SW 1271 (cell line): ENCODE measurements around the gene TMEM53.
"Not testable (repeated sequence)": the region's sequence is repeated elsewhere in the genome, so short reads cannot be mapped to it uniquely, and the experiment has no call there.

Experiments
- DNase-seq, 2 experiments: peaks; one replicate each; lab custom pipeline; 2025; lab: John Stamatoyannopoulos, UW

Gene TMEM53

DNA sequence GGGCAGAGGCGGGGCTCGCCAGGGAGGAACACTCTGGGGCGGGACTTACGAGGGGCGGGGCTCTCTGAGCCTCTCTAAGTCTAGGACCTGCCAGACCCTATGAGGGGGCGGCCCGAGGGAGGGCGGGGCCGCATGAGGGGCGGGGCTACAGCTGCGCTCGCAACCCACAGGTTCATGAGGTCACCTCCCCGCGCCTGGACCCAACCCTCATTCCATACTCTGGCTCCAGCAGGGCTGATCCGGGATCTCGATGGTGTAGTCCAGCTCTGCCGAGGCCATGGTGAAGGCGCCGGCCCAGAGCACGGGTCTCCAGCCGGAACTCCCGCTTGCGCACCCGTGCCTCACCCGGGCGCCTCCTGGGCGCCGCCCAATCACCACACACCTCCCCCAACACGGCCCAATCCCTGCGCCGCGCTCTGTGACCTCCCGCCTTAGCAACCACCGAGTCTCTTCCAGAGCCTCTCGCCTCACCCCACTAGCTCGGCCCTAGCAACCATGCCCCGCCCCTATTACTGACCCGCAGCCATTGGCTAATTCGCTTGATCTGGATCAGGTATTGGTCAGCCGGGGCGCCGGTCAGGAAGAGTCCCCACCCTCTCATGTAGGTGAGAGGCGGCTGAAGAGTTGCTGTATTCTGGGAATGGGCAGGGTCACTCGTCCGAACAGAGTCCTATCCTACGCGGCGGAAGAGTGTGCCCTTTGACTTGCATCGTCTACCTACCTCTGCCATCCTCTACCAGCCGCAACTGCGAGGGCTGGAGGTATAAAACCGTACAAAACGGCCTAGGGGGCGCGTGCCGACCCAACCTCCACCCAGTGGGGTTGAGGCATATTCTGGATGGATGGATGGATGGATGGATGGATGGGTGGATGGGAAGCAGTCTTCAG, at the start of gene TMEM53, which contains the start of gene ARMH1:
Gene TMEM53, minus strand, starts transcription at position 369 of the 888 bp plus-strand sequence. Its CDS starts 90 bp downstream, at position 279.
Gene ARMH1, plus strand, starts transcription at position 602 of the 888 bp plus-strand sequence. CDS start 14,984 bp downstream, outside the sequence.
- peak; percentile 95 to 97 for DNase-seq

DNA sequence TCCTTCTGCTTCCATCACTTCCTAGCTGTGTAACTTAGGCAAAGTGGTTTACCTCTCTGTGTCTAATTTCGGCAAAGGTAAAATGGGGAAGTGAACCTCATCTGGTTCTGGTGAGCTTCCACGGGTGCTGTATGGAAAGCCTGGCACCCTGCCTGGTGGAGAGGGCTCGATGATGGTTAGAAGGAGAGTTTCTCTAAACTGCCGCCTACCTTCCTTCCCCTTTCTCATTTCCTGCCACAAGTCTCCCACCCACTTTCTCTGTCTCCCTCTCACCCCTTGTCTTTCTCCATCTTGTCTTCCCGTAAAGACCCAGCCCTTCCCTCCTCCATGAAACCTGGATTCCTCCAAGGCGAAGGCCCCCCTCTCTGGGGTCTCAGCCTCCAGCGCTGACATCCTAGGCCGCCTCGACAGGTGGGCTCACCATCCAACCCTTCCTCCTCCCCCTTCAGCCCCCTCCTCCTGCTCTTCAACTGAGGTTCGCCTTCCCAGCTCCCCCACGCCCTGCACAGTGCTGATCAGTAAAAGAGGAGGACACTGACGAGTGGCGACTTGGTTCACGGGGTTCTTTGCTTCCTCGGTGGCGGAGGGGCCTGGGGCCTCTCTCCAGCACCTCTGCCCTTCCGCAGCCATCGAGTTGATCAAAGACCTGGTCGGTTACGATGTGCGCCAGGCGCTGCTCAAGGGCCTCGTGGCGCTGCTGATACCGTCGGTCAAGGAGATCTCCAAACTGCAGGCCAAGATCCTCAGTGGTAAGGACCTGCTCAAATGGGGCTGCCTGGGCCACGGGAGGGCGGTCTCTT, 49.4 kb upstream of the TMEM53 start:
- no peak for DNase-seq

DNA sequence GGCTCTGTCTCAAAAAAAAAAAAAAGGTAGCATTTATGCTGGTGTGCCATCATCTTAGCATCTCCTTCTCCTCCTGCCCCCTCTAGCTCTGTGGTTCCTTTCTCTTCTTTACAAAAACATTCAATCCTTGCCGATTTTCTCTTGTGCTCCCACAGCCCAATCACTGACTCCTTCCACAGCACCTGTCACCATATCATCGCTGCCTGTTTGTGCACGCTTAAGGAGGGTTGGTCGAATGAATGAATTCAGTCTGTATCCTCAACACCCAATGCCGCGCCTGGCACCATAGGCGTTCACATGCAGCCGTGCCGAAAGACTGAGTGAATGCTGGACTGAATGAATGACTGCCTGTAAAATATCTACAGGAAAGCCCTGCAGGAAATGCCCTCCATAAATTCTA, 48.8 kb upstream of the TMEM53 start:
- no peak for DNase-seq

DNA sequence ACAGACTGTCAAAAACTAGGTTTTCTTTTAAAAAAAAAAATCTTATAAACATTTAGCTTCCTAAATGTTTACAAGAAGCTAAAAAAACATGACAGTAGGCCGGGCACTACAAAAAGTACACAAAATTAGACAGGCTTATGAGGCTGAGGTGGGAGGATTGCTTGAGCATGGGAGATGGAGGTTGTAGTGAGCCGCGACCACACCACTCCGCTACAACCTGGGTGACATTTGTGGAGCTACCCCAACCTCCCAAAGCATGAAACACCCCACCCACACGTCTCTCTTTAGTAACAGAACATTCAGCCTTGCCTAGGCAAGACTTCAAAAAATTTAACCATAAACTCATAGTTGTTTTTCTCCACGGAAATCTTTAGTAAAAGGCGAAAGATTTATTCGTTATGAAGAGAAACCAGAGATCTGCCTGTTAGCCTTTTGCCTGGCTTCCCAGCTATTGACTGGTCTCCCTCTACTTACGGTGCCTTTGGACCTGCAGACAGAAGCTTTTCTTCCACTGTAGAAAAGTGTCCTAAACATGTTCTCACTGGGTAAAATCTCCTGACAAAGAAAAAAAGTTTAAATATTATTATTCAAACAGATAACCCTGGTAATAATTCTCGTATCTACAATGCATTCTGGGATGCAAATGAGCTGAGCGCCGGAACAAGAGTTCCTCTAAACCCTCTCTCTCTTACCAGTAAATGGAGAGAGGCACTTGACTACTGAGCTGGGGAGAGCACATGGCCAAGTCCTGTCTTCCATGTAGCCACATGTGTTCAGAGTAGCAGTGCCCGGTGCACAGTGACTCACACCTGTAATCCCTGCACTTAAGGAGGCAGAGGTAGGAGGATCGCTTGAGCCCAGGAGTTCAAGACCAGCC, 47.4 kb upstream of the TMEM53 start:
- no peak for DNase-seq

DNA sequence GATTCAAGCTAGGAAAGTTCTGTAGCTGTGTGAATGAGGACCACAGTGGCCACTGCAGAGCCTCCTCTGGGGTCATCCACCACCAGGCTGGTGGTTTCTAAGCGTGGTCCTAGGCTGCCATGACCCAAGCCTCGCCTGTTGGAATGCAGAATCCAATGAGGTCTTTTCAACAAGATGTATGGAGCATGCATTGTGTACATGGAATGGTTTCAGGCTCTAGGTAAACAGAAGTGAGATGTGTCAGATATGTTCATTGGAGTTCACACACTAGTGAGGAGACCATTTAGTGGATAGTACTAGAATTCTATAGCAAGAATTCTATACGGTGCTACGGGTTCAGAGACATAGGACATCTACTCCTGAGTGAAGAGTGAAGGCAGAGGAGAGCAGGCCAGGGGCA, 46.0 kb upstream of the TMEM53 start:
- no peak for DNase-seq

DNA sequence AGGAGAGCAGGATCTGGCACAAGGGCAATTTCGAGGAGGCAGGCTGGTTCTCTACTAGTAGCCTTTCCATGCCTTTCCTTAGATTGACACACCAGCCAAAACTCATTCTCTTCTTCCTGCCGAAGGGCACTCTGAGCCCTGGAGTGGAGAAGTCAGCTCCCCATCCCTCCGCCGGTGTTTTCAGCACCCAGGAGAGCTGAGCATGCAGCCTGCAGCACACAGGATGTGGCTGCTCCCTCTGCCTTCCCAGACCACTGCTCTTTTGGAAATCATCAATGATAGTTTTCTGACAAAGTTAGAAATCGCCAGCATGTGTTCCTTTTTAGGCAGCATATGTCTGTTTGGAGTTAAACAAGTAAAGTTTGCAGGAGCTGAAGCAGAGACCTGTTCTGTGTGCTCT, 45.0 kb upstream of the TMEM53 start:
- no peak for DNase-seq

DNA sequence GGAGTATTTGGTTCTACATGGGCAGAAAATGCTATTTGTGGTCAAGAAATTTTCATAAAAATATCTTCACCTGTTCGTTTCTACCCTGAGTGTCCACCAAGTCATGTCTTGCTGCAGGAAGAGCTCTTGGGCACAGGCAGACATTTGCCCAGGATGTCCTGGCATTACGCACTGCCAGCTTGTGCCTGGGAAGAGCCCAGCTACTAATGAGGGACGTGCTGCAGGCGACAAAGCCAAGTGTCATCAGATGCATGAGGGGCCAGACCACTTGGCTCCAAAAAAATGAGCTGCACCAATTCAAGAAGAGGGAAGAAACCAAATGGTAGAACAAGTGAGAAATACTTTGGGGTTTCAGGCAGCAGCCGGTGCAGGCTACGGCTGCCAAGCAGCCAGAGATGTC, 43.8 kb upstream of the TMEM53 start:
- no peak for DNase-seq

DNA sequence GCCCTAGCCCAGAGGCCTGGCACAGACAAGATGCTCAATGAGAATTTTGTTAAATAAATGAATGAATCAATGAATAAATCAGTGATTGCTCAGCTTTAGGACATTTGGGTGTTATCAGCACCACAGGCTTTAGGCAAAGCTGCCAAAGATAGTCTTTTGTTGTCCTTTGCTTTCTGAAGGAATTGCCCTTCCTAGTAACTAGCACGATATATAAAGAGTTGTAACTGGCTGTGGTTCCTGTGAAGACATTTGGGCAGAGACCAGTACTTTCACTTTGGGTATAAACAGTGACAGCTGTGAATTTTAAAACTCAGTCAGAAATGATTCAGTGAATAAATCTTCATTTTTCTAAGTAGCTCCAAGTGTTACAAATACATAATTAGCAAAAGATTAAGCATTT, 43.4 kb upstream of the TMEM53 start:
- DNase-seq: no peak

DNA sequence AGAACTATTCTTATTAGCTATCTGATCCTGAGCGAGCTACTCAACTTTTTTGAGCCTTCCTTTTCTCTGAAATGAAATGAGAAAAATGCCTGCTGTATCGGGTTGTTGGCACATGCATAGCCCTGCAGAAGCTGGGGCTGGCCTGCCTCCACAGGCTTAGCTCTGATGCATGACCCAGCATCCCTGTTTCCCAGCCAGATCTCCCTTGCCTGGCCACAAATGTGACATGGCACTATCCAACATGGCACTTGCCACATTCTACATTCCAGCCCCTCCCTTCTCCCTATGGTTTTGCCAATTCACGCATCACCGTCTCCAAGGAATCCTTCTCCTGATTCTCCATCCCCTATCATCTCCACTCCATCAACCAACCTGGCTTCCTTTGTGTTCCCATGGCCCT, 42.9 kb upstream of the TMEM53 start:
- no peak for DNase-seq

DNA sequence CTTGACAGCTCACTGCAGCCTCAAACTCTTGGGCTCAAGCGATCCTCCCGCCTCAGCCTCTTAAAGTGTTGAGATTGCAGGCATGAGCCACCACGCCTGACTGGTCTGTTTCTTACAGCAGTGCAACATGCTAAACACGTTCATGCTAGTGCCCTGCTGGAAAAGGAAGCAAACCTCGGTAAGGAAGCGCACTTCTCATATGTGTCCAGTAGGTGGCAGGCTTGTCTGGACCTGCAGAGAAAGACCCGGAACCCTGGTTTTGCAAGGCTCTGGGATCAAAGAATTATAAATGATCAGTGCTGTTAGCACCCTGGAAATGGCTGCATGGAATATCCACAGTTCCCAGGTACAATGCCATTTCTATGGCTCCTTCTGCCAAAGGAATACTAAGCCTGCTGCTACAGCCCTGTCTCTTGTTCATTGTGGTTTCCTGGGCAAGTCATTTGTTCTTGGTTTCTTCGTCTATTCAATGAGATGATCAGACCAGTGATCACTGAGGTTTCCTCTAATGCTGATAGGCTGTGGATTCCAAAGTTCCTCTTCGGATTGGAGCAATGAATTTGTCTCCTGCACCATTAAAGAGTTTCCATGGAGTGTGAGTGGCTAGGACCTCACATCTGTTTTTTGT, 40.8 kb upstream of the TMEM53 start:
- DNase-seq: peak in 1 of 2 experiments; percentile 56

DNA sequence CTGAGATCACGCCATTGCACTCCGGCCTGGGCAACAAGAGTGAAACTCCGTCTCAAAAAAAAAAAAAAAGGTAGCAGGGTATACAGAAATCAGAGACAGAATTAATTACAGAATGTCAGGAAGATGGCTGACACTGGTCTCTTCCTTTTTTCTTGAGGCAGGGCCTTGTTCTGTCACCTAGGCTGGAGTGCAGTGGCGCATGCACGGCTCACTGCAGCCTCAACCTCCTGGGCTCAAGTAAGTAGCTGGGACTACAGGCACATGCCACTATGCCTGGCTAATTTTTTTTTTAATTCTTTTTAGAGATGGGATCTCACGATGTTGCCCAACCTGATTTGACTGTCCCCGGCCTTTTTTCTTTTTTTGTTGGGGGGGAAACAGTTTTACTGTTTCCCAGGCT, 40.3 kb upstream of the TMEM53 start:
- no peak for DNase-seq

DNA sequence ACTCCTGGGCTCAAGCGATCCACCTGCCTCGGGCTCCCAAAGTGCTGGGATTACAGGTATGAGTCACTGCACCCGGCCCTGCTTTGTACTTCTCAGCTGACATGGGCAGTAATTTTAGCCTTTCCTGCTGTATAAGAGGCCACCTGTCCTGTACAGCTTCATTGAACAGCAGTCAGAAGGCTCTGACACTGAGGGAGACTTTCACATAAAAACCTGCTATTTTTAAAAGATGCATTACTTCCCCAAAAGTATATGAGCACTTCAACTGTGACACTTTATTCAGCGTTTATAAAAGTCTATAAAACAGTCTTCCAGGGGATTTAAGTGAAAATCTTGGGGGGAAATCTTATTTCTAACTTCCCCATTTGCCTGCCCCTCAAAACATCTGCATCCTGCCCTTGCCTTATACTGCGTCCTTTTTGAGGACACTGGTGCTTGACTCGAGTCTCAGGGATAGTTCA, 39.1 kb upstream of the TMEM53 start:
- DNase-seq: no peak

DNA sequence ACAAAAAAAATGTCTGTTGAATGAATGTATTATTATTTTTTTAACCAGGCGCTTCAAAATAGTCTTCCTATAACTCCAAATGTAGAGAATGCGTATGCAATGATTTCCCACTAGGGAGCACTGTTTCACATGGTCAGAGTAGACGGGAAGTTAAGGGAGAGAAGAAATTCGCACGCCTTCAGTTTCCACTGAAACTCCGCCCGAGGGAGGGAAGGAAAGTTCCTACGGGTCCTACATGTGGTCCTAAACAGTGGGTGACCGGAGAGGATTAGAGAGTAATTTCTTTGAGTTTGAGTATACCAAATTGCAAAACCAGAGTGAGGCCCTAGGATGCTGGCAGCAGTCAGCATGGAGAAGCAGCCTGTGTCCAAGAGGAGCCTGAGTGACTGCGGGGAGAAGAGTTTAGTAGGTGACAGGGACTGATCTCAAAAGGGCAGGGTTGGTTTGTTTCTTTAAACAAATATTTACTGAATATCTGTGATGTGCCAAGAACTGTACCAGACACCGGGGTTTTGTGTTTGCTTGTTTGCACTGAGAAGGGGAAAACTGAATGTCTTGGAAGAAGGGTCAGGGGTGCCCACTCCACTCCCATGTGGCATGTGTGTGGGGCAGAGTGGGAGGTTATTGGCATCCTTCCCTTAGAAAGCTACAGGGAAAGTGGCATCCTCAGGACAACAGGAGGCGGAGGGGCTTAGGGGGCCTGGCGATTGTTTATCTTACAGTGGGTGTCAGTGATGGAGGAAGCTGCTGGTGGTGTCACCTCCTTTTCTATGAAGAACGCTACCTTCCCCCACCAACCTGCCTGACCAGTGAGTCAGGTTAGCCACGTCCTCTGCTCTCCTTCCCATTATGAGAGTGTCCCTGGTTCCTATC, 33.9 kb upstream of the TMEM53 start:
- DNase-seq: no peak

DNA sequence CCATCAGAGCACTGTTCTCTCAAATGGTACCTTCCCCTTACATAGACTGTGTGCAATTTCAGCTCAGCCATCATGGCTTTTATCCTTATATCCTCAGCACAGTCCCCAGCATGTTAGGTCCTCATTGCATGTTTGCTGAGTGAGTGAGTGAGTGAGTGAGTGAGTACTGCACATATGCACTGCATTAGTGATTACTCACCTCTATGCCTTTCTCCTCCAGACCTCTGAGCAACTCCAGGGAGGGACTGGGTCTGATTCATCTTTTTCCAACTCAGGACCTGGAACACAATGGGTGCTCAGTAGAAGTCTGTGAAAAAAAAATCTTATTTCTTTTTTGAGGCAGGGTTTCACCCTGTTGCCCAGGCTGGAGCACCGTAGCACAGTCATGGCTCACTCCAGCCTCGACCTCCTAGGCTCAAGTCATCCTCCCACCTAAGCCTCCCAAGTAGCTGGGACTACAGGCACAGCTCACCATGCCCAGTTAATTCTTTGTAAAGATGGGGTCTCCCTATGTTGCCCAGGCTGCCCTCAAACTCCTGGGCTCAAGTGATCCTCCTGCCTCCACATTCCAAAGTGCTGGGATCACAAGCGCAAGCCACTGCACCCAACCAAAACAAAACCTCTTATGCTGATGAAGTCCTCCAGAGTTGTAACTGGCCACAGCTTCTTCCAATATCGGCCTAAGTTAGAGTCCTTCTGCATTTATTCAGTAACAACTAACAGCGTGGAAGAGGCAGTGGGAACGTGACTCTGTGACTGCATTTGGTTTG, 33.0 kb upstream of the TMEM53 start:
- peak in 1 of 2 experiments; percentile 20 for DNase-seq

DNA sequence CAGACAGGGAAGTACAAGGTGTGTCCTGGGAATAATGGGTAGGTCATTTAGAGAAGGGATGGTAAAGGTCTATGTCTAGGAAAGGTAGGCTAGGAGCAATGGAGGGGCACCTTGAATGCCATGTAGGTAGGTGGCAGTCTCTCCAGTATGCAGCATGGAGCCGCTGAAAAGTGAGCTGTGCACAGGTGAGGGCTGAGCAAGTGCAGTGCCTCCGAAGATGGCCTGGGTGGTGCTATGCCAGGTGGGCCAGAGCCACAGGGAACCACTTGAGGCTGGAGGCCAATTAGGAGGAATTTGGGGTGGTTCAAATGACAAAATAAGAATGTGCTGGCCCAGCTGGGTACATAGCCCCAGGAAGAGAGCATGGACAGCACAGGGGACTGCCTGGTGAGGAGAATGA, 31.7 kb upstream of the TMEM53 start:
- no peak for DNase-seq

DNA sequence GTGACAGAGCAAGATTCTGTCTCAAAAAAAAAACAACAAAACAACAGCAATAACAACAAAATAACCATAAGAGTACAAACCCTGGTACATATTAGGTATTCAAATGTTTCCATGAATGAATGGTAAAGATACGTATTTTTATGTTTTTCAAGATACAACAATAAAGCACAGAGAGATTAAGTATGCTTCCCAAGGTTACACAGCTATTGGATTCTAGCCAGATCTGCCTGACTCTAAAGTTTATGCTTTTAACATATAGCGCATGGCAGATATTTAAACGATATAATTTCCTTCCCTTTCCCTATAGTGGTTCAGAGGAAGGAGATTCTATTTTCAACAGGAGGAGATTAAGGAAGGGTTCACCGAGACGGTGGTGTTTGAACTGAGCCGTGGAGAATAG, 31.2 kb upstream of the TMEM53 start:
- no peak for DNase-seq

DNA sequence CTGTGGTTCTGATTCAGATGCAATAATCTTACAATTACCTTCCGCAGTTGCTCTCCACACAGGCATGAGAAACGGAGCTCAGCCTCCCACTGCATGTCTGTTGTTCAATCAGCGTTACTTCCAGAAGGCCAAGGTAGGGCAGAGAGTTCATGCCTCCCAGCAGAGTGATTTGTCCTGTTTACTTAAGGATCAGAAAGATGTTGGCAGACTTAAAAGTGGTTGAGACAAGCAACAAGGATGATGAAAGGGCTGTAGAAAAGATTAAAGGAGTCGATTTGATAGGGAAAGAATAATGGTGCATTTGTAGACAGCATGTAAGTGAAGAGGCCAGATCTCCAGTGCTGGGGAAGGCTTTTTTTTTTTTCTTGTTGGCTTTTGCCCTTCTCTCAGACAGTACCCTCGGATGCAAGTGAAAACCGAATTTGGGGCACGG, 26.9 kb upstream of the TMEM53 start:
- no peak for DNase-seq

DNA sequence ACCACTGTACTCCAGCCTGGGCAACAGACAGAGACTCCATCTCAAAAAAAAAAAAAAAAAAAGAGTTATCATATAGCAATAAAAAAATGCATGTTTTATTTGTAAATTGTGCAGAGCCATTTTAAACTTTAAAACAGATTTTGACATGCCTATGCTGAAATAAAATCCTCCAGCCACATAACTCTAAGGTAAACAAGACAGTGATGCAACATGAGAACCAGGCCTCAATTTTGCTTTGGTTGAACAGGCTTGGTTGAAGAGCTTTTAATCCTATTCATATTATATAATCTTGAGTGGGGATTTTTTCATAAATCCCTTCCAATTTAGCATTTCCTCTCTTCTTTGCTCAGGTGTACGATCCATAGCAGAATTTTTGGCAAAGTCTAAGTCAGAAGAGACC, 26.3 kb upstream of the TMEM53 start:
- no peak for DNase-seq

DNA sequence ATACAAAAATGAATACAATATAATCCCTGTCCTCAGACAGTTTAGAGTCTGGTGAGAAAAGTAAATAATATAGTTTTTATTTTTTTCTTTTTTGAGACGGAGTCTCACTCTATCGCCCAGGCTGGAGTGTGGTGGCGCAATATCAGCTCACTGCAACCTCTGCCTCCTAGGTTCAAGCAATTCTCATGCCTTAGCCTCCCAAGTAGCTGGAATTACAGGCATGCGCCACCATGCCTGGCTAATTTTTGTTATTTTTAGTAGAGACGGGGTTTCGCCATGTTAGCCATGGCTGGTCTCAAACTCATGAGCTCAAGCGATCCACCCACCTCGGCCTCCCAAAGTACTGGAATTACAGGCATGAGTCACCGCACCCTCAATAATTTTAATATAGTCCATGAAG, 25.1 kb upstream of the TMEM53 start:
- DNase-seq: not testable (repeated sequence)

DNA sequence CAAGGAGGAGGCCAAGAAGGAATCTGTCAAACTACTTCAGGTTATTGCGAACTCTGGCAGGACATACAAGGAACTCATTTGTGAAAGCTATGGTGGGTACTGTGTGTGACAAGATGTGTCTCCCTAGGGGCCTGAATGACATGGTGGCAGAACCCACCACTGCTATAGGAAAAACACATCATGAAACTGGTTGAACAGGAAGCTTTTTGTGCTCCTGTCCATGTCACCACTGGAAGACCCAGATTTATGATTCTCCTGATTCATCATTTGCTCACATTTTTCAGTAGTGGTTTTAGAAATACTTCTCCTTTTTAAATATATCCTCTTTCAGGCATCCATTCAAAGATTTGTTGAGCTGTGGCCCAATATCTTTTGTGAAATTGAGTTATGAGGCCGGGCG, 23.9 kb upstream of the TMEM53 start:
- DNase-seq: no peak
